Right cardiac atrium (tissue), 5 donors: Measurements from ENCODE around the gene LONP1. TPM values are rescaled to one million over a fixed set of nuclear protein-coding genes. Genes with fewer than 3 reads are reported as not detected.

Source experiments
- ATAC-seq, 2 donors: fragments of 200-7000 bp; cut with Tn5 transposase; one replicate each; pipeline versions ENCODE4 v1.8.0 to v1.9.1; 2020; ENCODE audit warnings: moderate library complexity in 2 of 2, mild to moderate bottlenecking in 1 of 2
- DNase-seq, 3 donors: peaks; one replicate each; pipeline ENCODE4 v3.0.0-alpha.2; 2020
- H3K27ac ChIP-seq: one replicate; pipeline ENCODE4 v1.5.1; 2013; ENCODE audit warnings: mild to moderate bottlenecking, low read length, control low read depth, moderate library complexity
- H3K27me3 ChIP-seq: one replicate; pipeline ENCODE4 v1.6.1; 2013; ENCODE audit not compliant: control insufficient read depth, insufficient read depth
- H3K4me1 ChIP-seq: one replicate; pipeline ENCODE4 v1.6.1; 2013; ENCODE audit warnings: low read length; ENCODE audit not compliant: control insufficient read depth, insufficient read depth
- H3K4me3 ChIP-seq: one replicate; pipeline ENCODE4 v1.5.1; 2013; ENCODE audit warnings: low read length, control low read depth
- H3K9me3 ChIP-seq: one replicate; pipeline ENCODE4 v1.6.1; 2013; ENCODE audit warnings: low read length; ENCODE audit not compliant: control insufficient read depth
- WGBS: extraction: QIAGEN DNeasy Blood & Tissue Kit; methylation state at CpG from one replicate; pipeline ENCODE4 v1.1.7; 2013; 5-methylcytosine and 5-hydroxymethylcytosine counted together
- intact Hi-C, 4 donors: fragments of 100-400 bp; cut with DNase I; formaldehyde crosslinking; loops; one replicate each; pipeline versions ENCODE4 v1.11.0 to v1.14.0; 2022 to 2023
- polyA plus RNA-seq: library from polyadenylated mRNA; stranded (reverse); fragments of 200-250 nt; gene quantifications from one replicate; pipeline ENCODE4 v1.2.3, GENCODE V29; 2013
- total RNA-seq, 4 donors: library from RNA; stranded (reverse); fragmentation: NEBNext Ultra II Directional; extraction: Animal tissue kit (Norgen Biotek cat#: 25700); gene quantifications; one replicate each; pipeline ENCODE4 v1.2.1, GENCODE V29; 2021
- donor health status: healthy with polysubstance abuse.
- donor health status: DM: no; HTN: yes; CAD: no.
- donor health status: DM: no; HTN: no; CAD: no.
- donor health status: DM: no; HTN: yes; CAD: no; lungs with severe emphysema.
- donor health status: DM: yes; HTN: yes; CAD: no.

Gene LONP1
- total and polyA plus RNA-seq, 5 donors: 55.4 to 66.2 (median 60.3) TPM

GRCh38 chr19:5673752-5674151, 46.2 kb downstream of the LONP1 start:
- no peak for DNase-seq
- no peaks in the 10 kb centered on the region for H3K27me3 ChIP-seq
- no peaks in the 10 kb centered on the region for H3K9me3 ChIP-seq
- 100% methylated on average over 1 of the region's 1 CpG for WGBS
- H3K27ac ChIP-seq: no peak overlapping the region
- H3K4me1 ChIP-seq: peaks cover 4% of the 10 kb centered on the region
- no peak for ATAC-seq
- intact Hi-C loops: no loop called here
- no peak overlapping the region for H3K4me3 ChIP-seq

- H3K27ac ChIP-seq: no peak overlapping the region
- no peak overlapping the region for H3K4me3 ChIP-seq
- peak in 2 of 3 donors; percentile 6 to 16 for DNase-seq
- H3K4me1 ChIP-seq: peaks cover 4% of the 10 kb centered on the region
- intact Hi-C loops: no loop called here
- ATAC-seq: no peak
- WGBS: 82% methylated on average over 13 of the region's 13 CpGs
- no peaks in the 10 kb centered on the region for H3K27me3 ChIP-seq
- H3K9me3 ChIP-seq: no peaks in the 10 kb centered on the region
Measured at GRCh38 chr19:5672708-5673459, 47.1 kb downstream of the LONP1 start.

DNA sequence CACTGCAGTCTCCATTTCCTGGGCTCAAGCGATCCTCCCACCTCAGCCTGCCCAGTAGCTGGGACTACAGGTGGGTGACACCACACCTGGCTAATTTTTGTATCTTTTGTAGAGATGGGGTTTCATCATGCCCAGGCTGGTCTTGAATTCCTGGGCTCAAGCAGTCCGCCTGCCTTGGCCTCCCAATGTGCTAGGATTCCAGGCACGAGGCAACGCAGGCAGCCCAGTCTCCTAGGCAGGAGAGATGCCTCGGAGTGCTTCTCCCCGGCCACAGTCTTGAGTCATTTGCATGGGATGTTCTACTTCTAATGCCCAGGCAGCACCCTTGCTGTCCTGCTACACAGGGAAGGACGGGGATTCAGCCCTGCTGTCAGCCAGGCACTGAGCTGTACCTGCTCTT, 48.3 kb downstream of the LONP1 start:
- DNase-seq: peak in 1 of 3 donors; percentile 2
- 97% methylated on average over 7 of the region's 7 CpGs for WGBS
- Histone ChIP-seq H3K27me3 (no peaks in the 10 kb centered on the region), H3K4me1 (peaks cover 4% of the 10 kb centered on the region), H3K27ac (no peak overlapping the region), H3K9me3 (no peaks in the 10 kb centered on the region), H3K4me3 (no peak overlapping the region)
- intact Hi-C loops: no loop called here
- ATAC-seq: no peak

DNA sequence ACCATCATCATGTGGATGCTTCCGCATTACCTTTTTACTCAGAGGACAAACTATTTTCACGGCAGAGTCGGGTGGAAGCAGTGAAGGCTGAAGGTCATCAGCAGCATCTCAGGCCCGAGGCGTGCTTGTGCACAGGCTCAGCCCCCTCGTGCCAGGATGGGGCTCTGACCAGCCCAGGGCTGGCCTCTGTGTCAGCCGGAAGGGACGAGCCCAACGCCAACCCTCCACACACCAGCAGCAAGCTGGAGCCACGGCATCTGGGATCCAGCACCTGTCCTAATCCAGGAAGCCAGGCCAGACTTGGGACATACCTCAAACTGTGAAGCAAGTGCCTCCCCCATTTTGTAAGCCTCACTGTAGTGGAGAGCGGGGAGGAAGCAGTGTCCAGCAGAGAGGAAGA, 50.7 kb downstream of the LONP1 start:
- peak in 1 of 2 donors; percentile 9 for ATAC-seq
- H3K4me1 ChIP-seq: no peaks in the 10 kb centered on the region
- no peaks in the 10 kb centered on the region for H3K9me3 ChIP-seq
- H3K4me3 ChIP-seq: no peak overlapping the region
- DNase-seq: no peak
- 81% methylated on average over 11 of the region's 11 CpGs for WGBS
- no peak overlapping the region for H3K27ac ChIP-seq
- intact Hi-C loops: no loop called here
- H3K27me3 ChIP-seq: no peaks in the 10 kb centered on the region

GRCh38 chr19:5667751-5668271, 52.1 kb downstream of the LONP1 start:
- whole genome bisulfite sequencing: 86% methylated on average over 22 of the region's 22 CpGs
- H3K4me3 ChIP-seq: no peak overlapping the region
- H3K27me3 ChIP-seq: no peaks in the 10 kb centered on the region
- intact Hi-C loops: no loop called here
- no peaks in the 10 kb centered on the region for H3K4me1 ChIP-seq
- DNase-seq (no peak), ATAC-seq (peak in 1 of 2 donors; percentile 7)
- no peak overlapping the region for H3K27ac ChIP-seq
- no peaks in the 10 kb centered on the region for H3K9me3 ChIP-seq

DNA sequence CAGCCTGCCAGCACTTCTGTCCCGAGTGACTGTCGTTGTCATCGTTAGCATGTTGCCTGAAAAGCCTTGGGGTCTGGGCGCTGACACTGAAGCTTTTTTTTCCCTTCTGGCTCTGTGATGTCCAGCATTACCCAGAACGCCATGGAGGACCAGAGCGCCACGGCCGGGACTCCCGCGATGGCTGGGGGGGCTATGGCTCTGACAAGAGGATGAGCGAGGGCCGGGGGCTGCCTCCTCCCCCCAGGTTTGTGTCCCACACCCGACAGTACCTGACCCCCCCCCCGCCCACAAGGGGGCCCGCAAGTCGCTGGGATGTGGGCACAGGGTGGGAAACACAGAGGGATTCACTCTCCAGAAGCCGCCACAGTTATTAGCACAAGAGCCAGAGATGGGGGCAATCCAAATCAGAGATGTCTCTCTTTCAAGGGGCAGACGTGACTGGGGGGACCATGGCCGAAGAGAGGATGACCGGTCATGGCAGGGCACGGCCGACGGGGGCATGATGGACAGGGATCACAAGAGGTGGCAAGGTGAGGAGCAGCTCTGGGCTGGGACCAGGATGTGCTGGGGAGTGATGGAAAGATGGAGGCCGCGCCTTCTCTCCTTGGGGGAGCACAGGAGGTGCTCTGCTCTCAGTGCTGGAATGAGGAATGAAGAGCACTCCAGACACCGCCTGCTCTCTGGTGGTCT, 52.9 kb downstream of the LONP1 start:
- intact Hi-C loops: no loop called here
- Histone ChIP-seq H3K9me3 (no peaks in the 10 kb centered on the region), H3K27me3 (no peaks in the 10 kb centered on the region), H3K4me1 (no peaks in the 10 kb centered on the region), H3K4me3 (no peak overlapping the region), H3K27ac (no peak overlapping the region)
- WGBS: 85% methylated on average over 26 of the region's 26 CpGs
- ATAC-seq: peak; percentile 5 to 10
- peak in 1 of 3 donors; percentile 59 for DNase-seq

DNA sequence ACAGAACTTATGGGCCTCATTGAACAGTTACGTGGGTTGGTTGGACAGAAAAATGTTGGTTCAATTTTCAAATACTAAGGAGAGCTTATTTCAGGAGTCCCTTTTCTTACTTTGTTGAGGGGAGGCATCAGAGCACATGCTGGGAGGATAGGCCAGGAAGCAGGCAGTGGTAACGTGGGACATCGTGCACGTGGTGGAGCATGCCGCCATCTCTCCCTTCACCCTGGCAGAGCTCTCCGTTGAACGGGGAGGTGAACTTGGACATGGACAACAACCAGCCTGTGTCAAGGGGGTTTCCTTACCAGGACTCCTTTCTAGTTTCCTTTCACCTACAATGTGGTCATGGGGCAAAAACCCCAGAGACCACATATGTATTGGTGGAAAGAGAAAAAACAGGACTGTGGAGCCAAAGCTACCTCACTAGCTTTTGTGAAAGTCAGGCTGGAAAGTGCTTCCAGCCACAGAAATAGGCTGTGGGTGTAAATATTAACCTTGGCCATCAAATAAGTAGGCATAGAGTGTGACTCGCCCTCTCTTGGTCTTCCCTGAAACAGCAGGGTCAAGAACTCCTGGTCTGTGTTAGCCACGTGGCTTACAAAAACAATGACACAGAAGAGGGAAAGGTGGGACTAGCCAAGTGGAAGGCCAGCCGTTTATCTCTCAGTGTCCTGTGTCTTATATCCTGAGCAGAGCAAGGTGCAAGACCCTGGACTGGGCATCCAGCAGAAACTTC, 54.0 kb downstream of the LONP1 start:
- Histone ChIP-seq H3K27ac (no peak overlapping the region), H3K4me1 (no peaks in the 10 kb centered on the region), H3K27me3 (no peaks in the 10 kb centered on the region), H3K4me3 (no peak overlapping the region), H3K9me3 (no peaks in the 10 kb centered on the region)
- intact Hi-C loops: no loop called here
- DNase-seq (no peak), ATAC-seq (no peak)
- WGBS: 79% methylated on average over 10 of the region's 10 CpGs

DNA sequence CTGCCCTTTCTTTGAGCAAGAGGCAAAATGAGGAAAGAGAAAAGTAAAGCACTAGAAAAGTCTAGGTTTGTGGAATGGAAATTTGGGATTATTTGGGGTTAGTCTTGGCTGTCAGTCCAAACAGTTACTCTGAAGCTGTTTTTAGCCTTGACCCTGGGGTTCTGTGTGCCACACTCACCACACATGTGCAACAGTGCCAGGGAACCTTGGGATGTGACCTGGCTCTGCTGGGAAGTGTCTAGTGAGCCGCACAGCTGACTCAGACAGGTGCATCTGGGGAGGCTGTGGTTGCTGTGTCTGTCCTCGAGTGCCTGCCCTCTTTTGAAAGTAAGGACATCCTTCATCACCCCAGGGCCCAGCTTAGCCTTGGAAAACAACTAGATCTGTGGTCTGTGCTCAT, 55.4 kb downstream of the LONP1 start:
- H3K9me3 ChIP-seq: no peaks in the 10 kb centered on the region
- no peak for DNase-seq
- no peaks in the 10 kb centered on the region for H3K4me1 ChIP-seq
- H3K27ac ChIP-seq: no peak overlapping the region
- intact Hi-C loops: no loop called here
- H3K27me3 ChIP-seq: no peaks in the 10 kb centered on the region
- ATAC-seq: no peak
- no peak overlapping the region for H3K4me3 ChIP-seq
- 88% methylated on average over 2 of the region's 2 CpGs for WGBS

DNA sequence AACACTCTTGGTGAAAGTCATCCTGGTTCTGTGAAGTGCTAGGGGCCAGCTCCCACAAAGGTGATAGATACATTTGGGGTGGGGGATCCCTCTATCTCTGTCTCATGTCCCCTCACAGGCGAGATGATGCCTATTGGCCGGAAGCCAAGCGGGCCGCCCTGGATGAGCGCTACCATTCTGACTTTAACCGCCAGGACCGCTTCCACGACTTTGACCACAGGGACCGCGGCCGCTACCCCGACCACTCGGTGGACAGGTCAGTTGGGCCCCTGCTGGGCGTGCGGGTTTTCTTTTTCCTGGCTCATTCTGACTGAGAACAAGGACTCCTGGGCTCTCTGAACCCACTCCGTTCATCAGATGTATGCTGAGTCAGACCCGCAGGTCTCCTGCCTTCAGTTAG, 56.0 kb downstream of the LONP1 start:
- no peak overlapping the region for H3K4me3 ChIP-seq
- H3K9me3 ChIP-seq: no peaks in the 10 kb centered on the region
- peak in 1 of 3 donors; percentile 49 for DNase-seq
- intact Hi-C loops: no loop called here
- H3K27ac ChIP-seq: no peak overlapping the region
- no peaks in the 10 kb centered on the region for H3K4me1 ChIP-seq
- 94% methylated on average over 17 of the region's 17 CpGs for WGBS
- no peak for ATAC-seq
- no peaks in the 10 kb centered on the region for H3K27me3 ChIP-seq

- WGBS: 98% methylated on average over 42 of the region's 42 CpGs
- no peak for ATAC-seq
- H3K4me3 ChIP-seq: no peak overlapping the region
- no peaks in the 10 kb centered on the region for H3K27me3 ChIP-seq
- H3K4me1 ChIP-seq: no peaks in the 10 kb centered on the region
- intact Hi-C loops: no loop called here
- H3K9me3 ChIP-seq: no peaks in the 10 kb centered on the region
- DNase-seq: peak in 1 of 3 donors; percentile 53
- H3K27ac ChIP-seq: no peak overlapping the region
Measured at GRCh38 chr19:5661483-5661882, 58.5 kb downstream of the LONP1 start.

GRCh38 chr19:5655412-5655811, 64.5 kb downstream of the LONP1 start:
- intact Hi-C loops: no loop called here
- no peak for ATAC-seq
- no peak for DNase-seq

More at GRCh38 chr19:5655412-5655811, 64.5 kb downstream of the LONP1 start:
- 81% methylated on average over 5 of the region's 5 CpGs for WGBS
- H3K27me3 ChIP-seq: no peaks in the 10 kb centered on the region
- H3K9me3 ChIP-seq: no peaks in the 10 kb centered on the region
- no peak overlapping the region for H3K27ac ChIP-seq
- H3K4me1 ChIP-seq: no peaks in the 10 kb centered on the region
- no peak overlapping the region for H3K4me3 ChIP-seq
